Glutamatergic neuron (in vitro differentiated cells): Measurements from ENCODE around the gene MSI2. TPM values are rescaled to one million over a fixed set of nuclear protein-coding genes. Genes with fewer than 3 reads are reported as not detected.

Experiments
- DNase-seq: peaks from one replicate; pipeline ENCODE4 v3.0.0; 2022
- H3K27ac Mint-ChIP-seq: one replicate; pipeline ENCODE4 v1.8.0; 2020; ENCODE audit warnings: mild to moderate bottlenecking, mixed read lengths, inconsistent platforms; ENCODE audit not compliant: unreplicated experiment
- H3K27me3 Mint-ChIP-seq: one replicate; pipeline ENCODE4 v1.8.0; 2020; ENCODE audit warnings: mild to moderate bottlenecking, moderate library complexity, mixed read lengths, inconsistent platforms; ENCODE audit not compliant: unreplicated experiment
- H3K36me3 Mint-ChIP-seq: one replicate; pipeline ENCODE4 v1.8.0; 2020; ENCODE audit warnings: mild to moderate bottlenecking, mixed read lengths, inconsistent platforms; ENCODE audit not compliant: unreplicated experiment
- H3K4me1 Mint-ChIP-seq: one replicate; pipeline ENCODE4 v1.8.0; 2020; ENCODE audit warnings: mild to moderate bottlenecking, low read depth, mixed read lengths, inconsistent platforms; ENCODE audit not compliant: unreplicated experiment
- H3K4me3 Mint-ChIP-seq: one replicate; pipeline ENCODE4 v1.8.0; 2020; ENCODE audit warnings: mild to moderate bottlenecking, mixed read lengths, inconsistent platforms; ENCODE audit not compliant: unreplicated experiment
- H3K9me3 Mint-ChIP-seq: one replicate; pipeline ENCODE4 v1.8.0; 2020; ENCODE audit warnings: mild to moderate bottlenecking, moderate library complexity, mixed read lengths, inconsistent platforms; ENCODE audit not compliant: unreplicated experiment
- total RNA-seq: library from RNA; stranded (reverse); fragmentation: NEBNext Ultra II Directional; extraction: Animal tissue kit (Norgen Biotek cat#: 25700); gene quantifications from one replicate; pipeline ENCODE4 v1.2.1, GENCODE V29; 2021; ENCODE audit not compliant: unreplicated experiment
- TF ChIP-seq, protein P1 (sequence below): fragments of 200-600 bp; sonication (generic); IDR thresholded peaks from one replicate; pipeline ENCODE4 v1.5.0; 2021; ENCODE audit not compliant: partially characterized antibody, unreplicated experiment

Gene MSI2
- total RNA-seq, 1 donor from 2014 or later = 141 TPM

DNA sequence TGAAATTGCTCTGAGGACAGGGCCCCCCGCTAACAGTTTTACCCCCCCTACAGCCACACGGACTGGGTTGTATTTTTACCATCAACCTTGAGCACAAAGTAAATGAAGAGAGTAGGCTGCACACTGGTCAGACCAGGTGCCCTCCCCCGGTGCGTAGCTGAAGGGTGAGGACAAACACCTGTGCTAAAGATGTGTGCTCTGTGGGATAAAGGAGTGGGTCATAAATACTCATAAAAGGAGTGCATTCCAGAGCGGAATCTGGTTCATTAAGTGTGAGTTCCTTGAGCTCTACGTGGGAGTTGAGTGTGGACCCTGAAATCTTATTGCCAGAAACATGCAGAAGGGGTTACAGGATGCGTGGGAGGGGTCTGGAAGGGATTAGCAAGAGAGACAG lies 271.7 kb downstream of the MSI2 start:
- no peak overlapping the region for H3K27ac Mint-ChIP-seq
- peaks cover 38% of the 10 kb centered on the region for H3K4me1 Mint-ChIP-seq
- no peaks in the 10 kb centered on the region for H3K36me3 Mint-ChIP-seq
- no peak for DNase-seq
- TF ChIP-seq, protein P1, sequence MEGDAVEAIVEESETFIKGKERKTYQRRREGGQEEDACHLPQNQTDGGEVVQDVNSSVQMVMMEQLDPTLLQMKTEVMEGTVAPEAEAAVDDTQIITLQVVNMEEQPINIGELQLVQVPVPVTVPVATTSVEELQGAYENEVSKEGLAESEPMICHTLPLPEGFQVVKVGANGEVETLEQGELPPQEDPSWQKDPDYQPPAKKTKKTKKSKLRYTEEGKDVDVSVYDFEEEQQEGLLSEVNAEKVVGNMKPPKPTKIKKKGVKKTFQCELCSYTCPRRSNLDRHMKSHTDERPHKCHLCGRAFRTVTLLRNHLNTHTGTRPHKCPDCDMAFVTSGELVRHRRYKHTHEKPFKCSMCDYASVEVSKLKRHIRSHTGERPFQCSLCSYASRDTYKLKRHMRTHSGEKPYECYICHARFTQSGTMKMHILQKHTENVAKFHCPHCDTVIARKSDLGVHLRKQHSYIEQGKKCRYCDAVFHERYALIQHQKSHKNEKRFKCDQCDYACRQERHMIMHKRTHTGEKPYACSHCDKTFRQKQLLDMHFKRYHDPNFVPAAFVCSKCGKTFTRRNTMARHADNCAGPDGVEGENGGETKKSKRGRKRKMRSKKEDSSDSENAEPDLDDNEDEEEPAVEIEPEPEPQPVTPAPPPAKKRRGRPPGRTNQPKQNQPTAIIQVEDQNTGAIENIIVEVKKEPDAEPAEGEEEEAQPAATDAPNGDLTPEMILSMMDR = no peak
- peaks cover 2% of the 10 kb centered on the region for H3K9me3 Mint-ChIP-seq
- H3K4me3 Mint-ChIP-seq = no peak overlapping the region
- H3K27me3 Mint-ChIP-seq = peaks cover 3% of the 10 kb centered on the region

DNA sequence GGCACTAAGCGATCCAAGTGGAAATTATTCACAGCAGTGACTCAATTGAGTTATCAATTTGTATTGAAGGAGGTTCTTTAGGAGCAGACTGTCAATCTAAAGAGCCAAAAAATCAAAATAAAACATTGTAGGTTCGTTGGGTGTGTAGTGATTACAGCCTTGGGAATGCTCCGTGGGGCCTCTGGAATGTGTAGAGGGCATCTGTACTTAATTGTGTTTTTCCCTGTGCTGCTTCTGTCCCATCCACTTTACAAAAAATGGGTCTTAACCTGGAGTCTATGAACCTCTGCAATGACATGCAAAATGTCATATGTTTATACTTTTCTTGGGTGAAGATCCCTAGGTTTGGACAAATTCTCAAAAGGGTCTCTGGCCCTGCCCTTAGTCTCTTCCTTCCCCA lies 273.7 kb downstream of the MSI2 start:
- no peak for DNase-seq
- no peak overlapping the region for H3K4me3 Mint-ChIP-seq
- H3K27ac Mint-ChIP-seq = peak overlapping the region; percentile 15
- TF ChIP-seq, protein P1 = no peak
- H3K4me1 Mint-ChIP-seq = peaks cover 21% of the 10 kb centered on the region
- peaks cover 2% of the 10 kb centered on the region for H3K9me3 Mint-ChIP-seq
- H3K36me3 Mint-ChIP-seq = no peaks in the 10 kb centered on the region
- H3K27me3 Mint-ChIP-seq = peaks cover 3% of the 10 kb centered on the region

DNA sequence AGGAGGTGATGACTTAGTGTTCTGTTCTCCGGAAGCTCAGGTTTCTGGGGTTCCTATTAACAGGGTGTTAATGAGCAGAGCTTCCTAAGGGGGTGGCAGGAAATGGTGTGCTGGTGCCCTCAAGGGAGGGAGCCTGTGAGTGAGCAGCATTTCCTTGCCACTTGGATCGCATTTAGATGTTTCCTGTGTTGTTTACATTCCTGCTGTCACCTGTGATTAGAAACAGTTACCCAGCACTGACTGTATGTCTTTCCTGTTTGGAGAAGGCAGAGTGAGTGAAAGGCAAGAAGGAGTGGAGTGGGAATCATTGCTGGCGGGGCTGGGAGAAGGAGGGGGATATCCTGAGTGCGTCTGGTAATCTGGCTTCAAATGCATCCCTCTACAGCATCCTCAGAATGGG lies 274.2 kb downstream of the MSI2 start:
- peaks cover 20% of the 10 kb centered on the region for H3K4me1 Mint-ChIP-seq
- DNase-seq = no peak

DNA sequence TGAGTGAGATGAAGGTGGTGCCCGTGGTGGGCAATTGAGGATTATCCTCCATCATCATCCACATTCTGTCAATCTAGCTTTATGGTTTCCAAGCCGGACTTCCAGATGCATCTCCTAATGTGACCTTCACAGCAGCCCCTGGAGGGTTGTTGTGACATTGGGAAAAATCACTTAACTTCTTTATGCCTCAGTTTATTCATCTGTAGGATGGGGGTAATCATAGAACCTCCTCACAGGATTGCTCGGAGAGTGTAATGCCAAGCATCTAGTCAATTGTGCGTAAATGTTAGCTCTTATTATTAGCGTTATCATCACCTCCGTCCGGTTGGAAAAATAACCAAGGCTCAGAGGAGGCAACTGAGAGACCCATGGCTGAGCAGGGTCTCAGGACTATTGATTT lies 274.8 kb downstream of the MSI2 start:
- no peak for DNase-seq
- H3K9me3 Mint-ChIP-seq = peaks cover 7% of the 10 kb centered on the region
- H3K36me3 Mint-ChIP-seq = no peaks in the 10 kb centered on the region
- peaks cover 21% of the 10 kb centered on the region for H3K4me1 Mint-ChIP-seq
- H3K27ac Mint-ChIP-seq = no peak overlapping the region
- peaks cover 6% of the 10 kb centered on the region for H3K27me3 Mint-ChIP-seq
- TF ChIP-seq, protein P1 = no peak
- H3K4me3 Mint-ChIP-seq = no peak overlapping the region

More for the DNA sequence above, 274.2 kb downstream of the MSI2 start:
- H3K27me3 Mint-ChIP-seq = peaks cover 3% of the 10 kb centered on the region
- no peak overlapping the region for H3K4me3 Mint-ChIP-seq
- no peaks in the 10 kb centered on the region for H3K36me3 Mint-ChIP-seq
- TF ChIP-seq, protein P1 = no peak
- H3K27ac Mint-ChIP-seq = no peak overlapping the region
- H3K9me3 Mint-ChIP-seq = peaks cover 2% of the 10 kb centered on the region

DNA sequence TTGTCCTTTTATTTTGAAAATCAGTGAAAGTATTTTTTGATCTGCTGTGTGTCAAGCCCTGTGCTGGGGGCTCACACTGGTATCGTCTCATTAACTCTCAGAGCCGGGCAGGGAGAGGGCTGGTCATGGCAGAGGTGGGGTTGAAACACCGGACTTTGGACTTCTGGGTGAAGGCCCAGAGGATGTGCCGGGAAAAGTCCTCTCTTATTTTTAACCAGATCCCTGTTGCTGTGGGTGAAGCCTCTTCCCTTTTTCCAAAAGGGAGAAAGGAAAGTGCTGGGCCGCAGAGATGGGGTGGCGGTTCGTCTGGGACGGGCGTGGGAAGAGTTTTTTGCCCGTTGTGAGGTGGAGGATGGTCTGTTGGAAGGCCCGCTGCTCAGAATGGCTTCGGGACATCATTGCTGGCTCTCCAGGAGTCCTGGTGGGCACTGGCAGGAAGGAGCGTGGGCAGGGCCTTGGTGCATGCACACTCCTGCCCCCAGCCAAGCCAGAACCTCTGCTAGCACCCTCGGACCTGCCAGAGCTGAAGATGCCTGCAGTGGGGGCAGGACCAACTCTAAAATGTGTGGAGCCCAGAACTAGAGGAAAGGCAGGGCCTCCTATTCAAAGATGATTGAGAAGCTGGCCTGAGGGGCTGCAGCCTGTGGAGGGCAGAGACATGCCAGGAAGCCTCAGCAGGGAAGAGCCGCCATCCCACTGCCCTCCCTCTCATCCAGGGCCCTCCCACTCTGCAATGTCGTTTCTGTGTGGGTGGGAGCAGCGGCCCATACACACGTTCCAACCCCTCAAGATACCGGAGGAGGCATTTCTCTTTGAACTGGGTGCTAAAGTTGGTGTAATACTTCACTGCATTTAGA lies 275.6 kb downstream of the MSI2 start:
- Mint-ChIP-seq H3K9me3 (peaks cover 7% of the 10 kb centered on the region), H3K4me1 (peaks cover 25% of the 10 kb centered on the region), H3K36me3 (no peaks in the 10 kb centered on the region), H3K27ac (no peak overlapping the region), H3K4me3 (no peak overlapping the region), H3K27me3 (peaks cover 7% of the 10 kb centered on the region)
- DNase-seq = no peak
- TF ChIP-seq, protein P1 = no peak
